ENCODE measurements around the gene TP73.

TP73 gene

GRCh38 chr1:3651930-3652547 lies at the start of gene TP73:
Gene TP73 (plus strand): TSS chr1:3652516. CDS start chr1:3682366, 29,850 bp downstream.
- DNase-seq: no peak

- no peak for DNase-seq
Measured at GRCh38 chr1:3603156-3603555, 49.2 kb upstream of the TP73 start.

DNA sequence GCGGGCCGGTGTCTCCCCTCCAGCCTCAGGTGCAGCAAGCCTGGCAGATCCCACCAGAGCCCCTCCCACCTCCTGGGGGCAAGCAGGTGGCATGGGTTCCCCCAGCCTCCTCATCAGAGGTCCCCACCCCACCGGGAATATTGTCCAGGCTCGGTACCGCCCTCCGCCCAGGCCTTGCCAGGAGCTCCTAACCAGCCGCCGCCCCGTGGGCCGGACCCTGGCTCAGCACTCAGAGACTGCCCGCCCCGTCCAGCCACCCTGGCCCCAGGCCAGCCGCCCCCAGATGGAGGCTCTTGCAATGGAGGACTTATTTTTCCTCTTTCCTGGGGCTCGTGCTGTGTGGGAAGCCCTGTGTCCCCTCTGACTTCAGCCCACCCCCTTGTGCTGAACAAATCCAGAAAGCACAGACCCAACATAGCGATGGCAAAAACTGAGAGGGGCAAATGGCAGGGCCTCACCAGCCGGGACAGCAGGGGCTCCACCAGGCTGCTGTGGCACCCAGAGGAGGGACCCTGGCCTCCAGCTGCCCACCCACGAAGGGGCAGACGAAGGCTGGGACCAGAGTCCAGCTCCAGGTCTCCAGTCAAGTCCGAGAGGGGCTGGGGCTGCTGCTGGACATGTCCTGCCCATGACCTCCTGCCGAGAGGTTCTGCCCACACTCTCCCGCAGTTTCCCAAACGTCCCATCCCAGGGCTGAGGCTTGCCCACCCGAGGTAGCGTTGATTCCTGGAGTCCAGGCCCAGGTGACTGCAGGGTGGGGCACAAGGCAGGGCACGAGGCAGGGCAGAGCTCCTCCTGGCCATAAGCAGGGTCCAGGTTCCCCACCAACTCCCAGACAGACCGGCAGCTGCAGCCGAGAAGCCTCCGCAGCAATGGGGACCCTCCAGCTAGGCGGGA lies 48.5 kb upstream of the TP73 start:
- DNase-seq: no peak

GRCh38 chr1:3604468-3604974 lies 47.8 kb upstream of the TP73 start:
- no peak for DNase-seq

DNA sequence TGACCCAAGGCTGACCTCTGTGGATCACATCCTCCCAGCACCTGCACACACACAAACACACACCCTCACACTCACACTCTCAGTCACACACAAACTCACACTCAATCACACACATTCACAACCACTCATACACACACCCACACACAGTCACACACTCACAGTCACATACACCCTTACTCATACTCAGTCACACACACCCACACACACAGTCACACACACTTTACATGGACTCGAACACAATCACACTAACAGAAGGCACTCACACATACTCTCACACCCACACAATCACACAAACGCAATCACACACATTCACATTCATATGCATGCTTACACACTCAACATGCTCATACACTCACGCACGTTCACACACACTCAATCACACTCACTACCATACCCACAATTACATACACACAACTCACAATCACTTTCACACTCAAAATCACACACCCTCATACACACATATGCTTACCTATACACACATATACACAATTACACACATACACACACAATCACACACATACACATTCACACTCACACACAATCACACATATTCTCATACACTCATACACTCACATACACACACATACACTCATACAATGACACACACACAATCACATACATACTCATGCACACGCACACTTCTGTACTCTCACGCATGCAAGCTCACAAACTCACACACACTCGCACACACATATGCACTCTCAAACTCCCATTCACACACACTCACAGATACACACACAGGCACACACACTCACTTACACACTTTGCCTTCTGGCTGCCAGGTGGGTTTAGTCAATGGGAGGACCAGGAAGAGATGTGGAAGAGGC lies 47.1 kb upstream of the TP73 start:
- DNase-seq: no peak

DNA sequence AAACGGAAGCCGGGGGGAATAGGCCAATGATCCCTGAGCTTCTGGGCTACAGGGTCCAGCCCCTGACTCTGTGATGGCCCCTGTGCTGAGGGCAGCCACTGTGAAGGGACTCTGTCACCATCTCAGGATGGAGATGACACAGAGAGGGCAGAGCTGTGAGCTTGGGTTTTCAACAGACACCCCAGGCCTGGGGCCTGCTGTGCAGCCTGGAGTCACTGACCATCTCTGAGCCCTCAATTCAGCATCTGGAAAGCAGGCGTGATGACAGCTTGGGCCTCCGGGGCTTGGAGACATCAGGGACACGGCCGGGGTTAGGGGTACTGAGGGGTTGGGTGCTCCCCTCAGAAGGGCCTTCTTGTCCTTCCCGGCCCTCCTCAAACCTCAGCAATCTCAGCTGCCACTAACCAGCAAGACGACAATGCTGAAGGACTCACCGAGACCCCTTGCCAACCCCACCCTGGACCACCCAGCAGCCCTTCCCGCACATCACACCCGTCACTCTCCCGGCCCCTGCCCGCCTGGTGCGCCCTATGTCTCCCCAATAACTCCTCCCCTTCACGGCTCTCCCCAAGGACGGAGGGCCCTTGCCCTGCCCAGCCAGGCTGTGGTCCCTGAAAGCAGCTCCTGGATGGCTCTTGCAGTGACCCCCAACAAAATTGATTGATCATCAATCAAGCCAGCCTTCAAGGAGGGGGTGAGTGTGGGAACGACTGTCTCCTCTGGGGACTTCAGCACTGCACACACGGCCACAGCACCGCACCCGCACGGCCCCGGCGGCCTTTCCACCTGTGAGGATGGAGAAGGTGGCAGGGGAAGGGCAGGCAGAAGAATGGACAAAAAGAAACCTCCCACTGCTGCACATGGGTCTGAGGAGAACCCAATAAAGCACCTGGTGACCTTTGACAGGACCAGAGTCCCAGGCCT lies 45.3 kb upstream of the TP73 start:
- DNase-seq: no peak

DNA sequence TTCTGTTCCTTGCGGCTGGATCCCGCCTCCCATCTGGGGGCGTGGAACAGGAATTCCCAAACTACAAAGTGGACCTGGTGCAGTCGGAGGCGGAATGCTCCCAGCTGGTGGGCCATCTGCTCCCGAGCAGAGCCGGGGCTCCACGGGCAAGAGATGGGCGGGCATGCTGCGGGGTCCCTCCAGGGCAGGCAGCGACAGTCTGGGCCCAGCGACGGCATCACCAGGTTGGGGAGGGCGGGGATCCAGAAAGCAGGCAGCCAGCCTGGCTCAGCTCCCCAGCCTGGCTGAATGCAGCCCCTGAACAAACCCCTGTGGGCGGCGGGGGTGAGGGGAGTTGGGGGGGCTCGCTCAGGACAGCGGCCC lies 44.6 kb upstream of the TP73 start:
- DNase-seq: no peak

GRCh38 chr1:3608154-3608553 lies 44.2 kb upstream of the TP73 start:
- no peak for DNase-seq

- no peak for DNase-seq
Measured at GRCh38 chr1:3609016-3609768, 43.1 kb upstream of the TP73 start.

DNA sequence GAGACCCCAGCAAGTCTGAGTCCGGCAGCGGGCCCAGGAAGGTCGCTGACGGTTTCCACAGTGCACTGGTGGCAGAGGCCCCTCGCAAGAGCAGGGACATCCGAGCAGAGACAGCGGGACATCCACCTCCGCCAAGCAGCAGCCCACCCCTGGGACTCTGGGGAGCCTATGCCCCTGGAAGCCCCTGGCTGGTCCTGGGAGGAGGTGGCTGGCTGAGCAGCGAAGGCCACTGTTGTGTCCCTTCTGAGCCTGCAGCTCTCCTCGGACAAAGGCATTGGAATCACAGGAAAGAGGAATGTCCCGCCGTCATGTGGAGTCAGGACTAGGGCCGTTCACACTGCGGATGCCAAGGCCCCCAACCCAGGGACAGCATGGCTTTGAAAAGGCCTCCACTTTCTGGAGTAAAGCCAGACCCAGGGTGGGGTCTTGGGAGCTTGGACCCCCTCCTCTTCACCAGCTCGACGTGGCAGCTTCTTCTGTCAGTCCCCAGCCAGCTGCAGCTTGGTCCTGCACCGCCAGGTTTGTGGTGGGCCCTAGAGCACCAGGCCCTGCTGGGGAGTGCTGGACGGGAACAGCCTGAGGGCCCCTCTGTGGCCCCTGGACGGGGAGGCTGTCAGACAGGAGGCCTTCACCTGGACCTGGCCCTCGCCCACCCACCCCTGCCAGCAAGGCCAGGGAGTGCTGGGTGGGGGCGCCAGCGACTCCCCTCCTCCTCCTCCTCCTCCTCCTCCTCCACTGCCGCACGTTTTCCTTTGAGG lies 42.4 kb upstream of the TP73 start:
- no peak for DNase-seq

DNA sequence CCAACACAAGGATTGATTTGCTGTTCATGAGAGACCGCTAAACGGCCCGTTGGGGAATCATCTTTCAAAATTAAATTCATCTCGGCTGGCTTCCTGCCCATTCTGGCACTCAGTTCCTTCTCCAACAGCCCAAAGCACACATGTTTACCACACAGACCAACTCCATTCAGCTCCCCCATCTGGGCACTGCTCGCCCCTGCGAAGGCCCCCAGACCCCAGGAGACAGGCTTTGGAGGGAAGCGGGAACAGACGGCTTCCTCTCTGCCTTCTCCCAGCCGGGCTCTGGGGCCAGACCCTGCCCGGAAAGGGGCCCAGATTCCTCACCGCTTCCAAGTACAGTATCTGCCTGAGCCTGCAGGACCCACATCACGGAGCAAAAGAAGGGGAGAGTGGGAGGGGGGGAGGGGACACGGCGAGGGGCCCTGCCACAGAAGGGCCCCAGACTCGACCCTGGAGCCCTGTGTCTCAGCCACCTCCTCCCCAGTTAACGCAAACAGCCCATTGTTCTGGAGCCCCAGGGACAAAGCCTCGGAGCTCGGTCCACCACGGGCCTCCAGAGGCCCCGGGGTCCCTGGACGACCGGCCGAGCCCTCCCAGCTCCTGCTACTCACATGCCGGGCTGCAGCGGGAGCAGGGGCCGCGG lies 41.7 kb upstream of the TP73 start:
- no peak for DNase-seq

DNA sequence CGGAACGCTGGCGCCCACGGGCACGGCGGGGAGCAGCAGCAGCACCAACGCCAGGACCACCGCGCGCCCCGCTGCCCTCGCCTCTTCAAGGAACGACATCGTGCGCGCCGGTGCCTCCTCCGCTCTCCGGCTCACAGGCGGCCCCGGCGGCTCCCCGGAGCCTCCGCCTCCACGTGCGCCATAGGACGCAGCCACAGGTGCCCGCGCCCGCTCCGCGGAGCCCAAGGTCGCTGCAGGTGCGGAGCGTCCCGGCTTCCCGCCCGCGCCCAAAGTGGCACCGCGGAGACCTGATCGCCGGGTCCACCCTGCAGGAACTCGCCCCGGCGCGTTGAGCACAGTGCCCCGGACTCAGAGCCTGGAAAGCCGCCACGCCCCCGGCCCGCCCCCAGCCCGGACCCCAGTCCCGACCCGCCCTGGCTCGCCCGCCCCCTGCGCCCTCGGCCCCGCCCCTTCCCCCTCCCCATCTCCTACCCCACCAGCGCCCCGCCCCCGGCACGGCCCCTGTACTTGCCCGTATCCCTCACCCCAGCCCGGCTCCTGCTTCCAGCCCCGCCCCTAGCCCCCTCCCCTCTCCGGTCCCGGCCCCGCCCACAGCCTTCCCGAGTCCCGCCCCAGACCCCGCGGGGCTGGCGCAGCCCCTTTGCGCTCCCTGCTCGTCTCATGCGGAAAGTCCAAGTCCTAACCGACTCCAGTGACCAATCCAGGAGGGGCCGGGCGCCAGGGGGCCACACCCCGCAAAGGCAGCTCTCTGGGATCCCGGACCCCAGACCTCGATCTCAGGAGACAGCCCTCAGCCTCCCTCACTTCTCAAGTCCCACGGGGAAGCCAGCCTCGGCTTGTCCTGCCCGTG lies 40.9 kb upstream of the TP73 start, which contains the start of gene MEGF6:
TSS of gene MEGF6 (minus strand) at position 339 of the 850 bp plus-strand sequence. CDS start at position 99, 240 bp downstream.
- DNase-seq: no peak

GRCh38 chr1:3612123-3612522 lies 40.2 kb upstream of the TP73 start:
- no peak for DNase-seq

DNA sequence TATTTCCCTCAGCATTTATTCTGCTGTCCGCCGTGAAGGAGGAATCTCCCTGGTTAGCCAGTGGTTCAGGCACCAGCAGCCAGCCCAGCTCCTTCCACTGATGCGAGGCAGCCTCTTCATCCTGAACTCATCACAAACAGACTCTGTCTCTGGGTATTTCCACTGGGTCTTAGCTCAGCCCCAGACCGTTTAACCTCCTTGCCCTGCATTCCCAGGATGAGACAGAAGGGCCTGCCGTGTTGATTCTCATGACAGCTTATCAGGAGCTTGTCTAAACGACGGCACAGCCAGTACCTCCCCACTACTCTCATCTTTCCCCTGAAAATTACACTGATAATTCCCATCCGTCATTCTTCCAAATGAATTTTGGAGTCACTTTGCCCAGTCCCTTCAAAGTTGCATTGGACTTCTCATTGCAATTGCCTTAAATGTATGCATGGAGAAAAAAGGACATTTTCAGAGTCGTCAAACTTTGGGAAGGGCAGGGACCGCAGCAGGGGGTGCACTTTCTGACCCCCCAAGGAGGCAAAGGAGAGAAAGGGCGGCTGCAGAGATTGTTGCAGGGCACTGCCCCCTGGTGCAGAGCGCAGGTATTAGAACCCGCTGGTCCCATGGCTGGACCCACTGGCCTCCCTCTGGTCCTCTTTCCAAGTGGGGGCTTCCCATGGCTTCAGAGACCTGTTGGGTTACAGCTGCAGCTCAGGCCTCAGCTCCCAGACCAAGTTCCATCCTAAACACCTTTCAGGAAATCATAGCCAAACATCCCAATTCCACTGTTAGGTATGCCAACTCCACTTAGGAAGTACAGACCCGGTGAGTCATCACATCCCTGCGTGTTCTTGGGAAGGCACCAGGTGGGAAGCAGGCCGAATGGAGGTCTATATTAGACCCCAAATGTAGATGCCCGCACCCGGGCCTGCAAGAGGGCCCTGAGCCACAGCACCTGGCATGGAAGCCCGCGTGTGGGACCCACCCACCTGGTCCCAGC lies 37.3 kb upstream of the TP73 start:
- no peak for DNase-seq

- DNase-seq: no peak
Measured at GRCh38 chr1:3616861-3617260, 35.5 kb upstream of the TP73 start.

GRCh38 chr1:3617806-3618345 lies 34.4 kb upstream of the TP73 start:
- DNase-seq: no peak

DNA sequence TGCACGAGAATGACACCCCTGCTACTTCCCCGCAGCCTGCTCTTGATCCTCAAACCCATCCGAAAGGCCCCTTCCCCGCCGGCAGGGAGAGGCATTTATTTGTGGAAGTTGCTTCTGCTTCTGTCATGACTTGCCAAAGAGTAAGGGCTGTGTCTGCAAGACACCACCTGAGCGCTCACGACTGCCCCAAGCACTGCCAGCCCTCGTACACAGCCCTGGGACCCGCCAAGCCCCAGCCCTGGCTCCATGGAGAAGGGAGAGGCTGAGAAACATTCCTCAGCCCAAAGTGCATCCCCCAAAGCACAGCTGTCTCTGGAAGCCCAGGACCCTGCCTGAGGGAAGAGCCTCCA lies 33.8 kb upstream of the TP73 start:
- no peak for DNase-seq
